Measurements from ENCODE around the gene GNAI3.
A peak's percentile ranks its signal among the peaks of the same experiment; 100 is the strongest.

The GNAI3 gene

DNA sequence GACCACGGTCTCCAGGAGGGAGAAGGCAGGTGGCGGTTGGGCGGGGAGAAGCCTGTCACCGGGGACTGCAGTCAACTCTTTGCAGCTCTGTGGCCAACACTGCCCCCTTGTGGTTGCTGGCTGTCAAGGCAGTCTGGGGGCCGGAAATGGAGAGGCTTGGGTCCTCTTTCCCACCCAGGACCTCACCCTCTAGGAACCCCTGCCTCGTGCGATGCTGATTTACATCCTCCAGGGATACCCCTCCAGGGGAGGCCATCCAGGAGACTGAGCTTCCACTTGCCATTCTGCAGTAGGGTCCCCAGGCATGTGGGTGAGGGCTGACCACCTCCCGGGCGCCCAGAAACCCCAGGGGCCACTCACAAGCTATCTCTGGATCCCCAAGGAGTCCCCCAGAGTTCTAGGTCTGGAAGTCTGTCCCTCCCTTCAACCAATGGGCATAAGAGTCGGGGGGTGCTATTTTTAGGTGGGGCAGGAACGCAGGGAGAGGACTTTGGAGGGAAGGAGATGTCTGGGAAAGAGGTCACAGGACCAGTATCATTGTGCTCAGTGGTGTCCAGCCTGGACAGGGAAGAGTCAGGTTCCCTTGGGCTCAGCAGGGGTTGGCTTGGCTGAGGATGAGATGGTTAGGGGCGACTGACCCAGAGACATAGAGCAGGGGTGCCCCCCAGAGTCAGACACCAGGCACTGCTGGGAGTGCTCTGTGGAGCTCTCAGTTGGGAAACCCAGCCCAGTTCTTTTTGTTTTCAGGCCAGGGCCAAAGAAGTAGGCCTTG lies 15.9 kb upstream of the GNAI3 start:
- TF ChIP-seq, protein P1, sequence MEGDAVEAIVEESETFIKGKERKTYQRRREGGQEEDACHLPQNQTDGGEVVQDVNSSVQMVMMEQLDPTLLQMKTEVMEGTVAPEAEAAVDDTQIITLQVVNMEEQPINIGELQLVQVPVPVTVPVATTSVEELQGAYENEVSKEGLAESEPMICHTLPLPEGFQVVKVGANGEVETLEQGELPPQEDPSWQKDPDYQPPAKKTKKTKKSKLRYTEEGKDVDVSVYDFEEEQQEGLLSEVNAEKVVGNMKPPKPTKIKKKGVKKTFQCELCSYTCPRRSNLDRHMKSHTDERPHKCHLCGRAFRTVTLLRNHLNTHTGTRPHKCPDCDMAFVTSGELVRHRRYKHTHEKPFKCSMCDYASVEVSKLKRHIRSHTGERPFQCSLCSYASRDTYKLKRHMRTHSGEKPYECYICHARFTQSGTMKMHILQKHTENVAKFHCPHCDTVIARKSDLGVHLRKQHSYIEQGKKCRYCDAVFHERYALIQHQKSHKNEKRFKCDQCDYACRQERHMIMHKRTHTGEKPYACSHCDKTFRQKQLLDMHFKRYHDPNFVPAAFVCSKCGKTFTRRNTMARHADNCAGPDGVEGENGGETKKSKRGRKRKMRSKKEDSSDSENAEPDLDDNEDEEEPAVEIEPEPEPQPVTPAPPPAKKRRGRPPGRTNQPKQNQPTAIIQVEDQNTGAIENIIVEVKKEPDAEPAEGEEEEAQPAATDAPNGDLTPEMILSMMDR (IDR thresholded peaks at IDR 0.05; ENCODE audit: extremely low read depth, missing control alignments), result peak; percentile 94
- DNase-seq (ENCODE audit: low spot score), result peak; percentile 84

DNA sequence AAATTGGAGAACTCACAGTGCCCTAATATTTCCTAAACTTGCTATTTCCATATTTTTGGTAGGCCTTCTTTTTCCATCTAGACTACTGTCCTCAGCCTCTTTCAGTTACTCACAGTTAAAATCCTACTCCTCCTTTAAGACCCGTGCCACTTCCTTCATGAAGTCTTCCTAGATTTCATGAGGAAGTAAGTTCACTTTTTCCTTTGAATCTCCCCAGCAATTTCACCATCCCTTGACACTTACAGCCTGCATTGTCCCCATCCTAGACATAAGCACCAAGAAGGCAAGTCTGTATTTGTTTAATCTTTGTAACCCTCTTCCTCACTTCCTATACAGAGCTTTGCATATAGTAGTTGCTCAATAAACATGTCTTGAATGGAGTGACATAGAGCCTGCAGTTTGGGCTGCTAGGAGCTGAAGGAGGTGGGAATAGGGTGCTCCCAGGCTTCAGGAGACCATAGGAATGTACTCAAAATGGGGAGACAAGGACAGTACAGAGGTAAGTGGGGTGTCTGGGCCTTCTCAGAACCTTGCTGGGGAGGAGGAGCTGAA lies 14.0 kb upstream of the GNAI3 start:
- no peak for DNase-seq (ENCODE audit: low spot score)
- TF ChIP-seq, protein P1 (IDR thresholded peaks at IDR 0.05; ENCODE audit: extremely low read depth, missing control alignments), result no peak

DNA sequence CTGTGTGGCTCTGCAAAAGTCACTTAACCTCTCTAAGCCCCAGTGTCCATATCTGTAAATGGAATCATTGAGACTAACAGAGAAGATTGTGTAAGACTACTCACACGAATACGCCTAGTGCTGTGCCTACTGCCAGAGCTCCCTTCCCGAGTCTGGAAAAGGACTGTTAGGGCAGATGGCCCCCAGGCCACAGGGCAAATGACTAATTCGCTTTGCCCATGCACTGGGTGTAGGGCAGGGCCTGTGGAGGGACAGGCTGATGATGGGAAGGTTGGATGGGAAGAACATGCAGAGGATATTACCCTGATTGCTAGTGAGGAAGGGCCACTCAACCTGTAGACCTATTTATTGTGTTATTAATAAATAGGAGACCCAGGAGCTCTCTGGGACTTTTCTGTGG lies 12.9 kb upstream of the GNAI3 start:
- no peak for DNase-seq (ENCODE audit: low spot score)
- TF ChIP-seq, protein P1 (IDR thresholded peaks at IDR 0.05; ENCODE audit: extremely low read depth, missing control alignments), result no peak

DNA sequence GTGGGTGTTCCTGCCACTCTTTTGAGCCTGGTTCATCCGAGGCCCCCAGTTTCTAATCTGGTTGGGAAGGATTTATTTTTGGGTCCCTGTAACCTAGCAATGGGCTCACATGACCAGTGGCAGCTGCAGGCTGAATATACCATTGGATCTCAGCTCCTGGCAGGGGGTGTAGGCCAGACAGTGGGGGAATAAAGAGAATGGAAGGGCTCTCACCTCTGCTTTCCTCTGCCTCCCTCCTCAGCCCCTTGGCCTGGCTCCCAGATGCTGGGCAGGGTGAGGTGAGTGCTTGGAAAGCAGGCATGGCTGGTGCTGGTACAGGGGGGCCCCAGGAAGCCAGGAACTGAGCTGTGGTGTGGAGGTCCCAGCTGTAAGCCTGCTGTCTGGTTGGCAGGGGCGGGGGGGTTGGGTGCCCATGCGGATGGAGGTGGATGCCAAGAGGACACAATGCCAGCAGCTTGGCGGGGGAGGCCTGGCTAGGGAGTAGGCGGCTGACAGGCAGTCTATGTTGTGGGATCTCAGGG lies 12.4 kb upstream of the GNAI3 start:
- TF ChIP-seq, protein P1 (IDR thresholded peaks at IDR 0.05; ENCODE audit: extremely low read depth, missing control alignments), result no peak
- DNase-seq (ENCODE audit: low spot score), result no peak

DNA sequence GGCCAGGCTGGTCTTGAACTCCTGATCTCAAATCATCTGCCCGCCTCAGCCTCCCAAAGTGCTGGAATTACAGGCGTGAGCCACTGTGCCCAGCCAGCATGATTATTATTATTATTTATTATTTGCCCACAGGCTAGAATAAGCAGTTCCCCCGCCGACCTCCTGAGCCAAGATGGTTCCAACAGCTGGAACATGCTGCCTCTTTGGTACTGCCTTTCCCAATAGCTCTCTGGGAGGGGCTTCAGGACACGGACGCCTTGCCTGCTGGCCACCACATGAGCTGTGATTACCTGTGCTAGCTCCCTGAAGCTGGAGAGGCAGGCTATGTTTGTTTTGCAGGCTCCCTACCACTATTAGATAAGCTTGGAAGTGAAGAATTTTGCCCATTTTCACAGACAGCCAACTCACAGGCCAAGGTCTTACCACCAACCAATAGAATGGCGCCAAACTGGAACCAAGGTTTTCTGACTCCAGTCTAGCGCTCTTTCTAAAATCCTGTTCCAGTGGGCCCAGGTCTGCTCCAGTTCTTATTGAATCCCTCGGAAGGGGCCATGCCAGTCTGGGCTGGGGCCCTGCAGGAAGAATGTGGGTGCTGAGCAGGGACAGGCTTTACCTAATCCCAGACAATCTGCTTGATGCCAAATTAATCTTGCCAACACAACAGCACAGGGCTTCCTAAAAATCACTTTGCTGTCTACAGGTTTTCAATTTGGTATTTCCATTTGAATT lies 10.8 kb upstream of the GNAI3 start:
- DNase-seq (ENCODE audit: low spot score), result no peak
- TF ChIP-seq, protein P1 (IDR thresholded peaks at IDR 0.05; ENCODE audit: extremely low read depth, missing control alignments), result no peak

DNA sequence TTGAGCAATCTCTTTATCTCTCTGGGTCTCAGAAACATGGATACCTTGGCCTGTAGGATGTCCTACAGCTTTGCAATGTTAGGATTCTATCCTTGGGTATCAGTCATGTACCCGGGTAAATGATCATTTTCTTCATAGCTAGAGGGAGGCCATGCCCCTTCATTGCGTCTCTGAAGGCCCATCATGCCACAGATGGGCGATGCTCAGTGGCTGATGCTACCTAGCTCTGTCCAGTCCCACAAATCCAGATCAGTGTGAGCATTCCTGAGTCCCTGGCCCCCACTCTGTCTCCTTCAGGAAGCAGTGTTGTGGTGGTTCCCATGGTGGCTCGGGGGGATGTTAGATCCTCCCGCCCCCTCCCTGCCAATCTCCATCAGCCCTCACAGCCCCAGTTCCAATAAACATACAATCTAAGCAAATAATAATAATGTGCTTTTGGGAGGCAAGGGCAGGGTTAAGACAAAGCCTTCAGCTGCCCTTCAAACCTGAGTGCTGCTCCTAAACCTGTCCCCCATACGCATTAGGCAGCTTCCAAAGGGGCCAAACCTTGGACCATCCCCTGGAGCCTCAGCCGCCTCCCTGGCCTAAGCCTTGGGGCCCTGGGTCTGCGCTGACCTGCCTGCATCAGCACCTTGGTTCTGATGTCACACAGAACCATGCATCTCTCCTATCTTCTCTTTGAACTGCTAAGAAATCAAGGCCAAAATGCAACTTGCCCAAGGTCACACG lies 9.4 kb upstream of the GNAI3 start:
- no peak for DNase-seq (ENCODE audit: low spot score)
- TF ChIP-seq, protein P1 (IDR thresholded peaks at IDR 0.05; ENCODE audit: extremely low read depth, missing control alignments), result no peak

Data from GM20000 (cell line).